ENCODE measurements around the gene NF1. TPM values are rescaled to one million over a fixed set of nuclear protein-coding genes. Genes with fewer than 3 reads are reported as not detected.

Gene NF1
- total RNA-seq, 1 donor from 2014 or later, result 33.2 TPM

GRCh38 chr17:31422443-31422842 is 327.7 kb downstream of the NF1 start:
- no peak for FAIRE-seq
- no peak for TF ChIP-seq CTCF (IDR thresholded peaks at IDR 0.05; ENCODE audit: insufficient read depth, low read length, severe bottlenecking)

GRCh38 chr17:31424944-31425281 is 330.1 kb downstream of the NF1 start:
- no peak overlapping the region for H3K4me3 ChIP-seq (ENCODE audit: low read depth, low read length)
- DNase-seq (ENCODE audit: low read depth), result no peak
- no peak for TF ChIP-seq CTCF (IDR thresholded peaks at IDR 0.05; ENCODE audit: insufficient read depth, low read length, severe bottlenecking)
- no peaks in the 10 kb centered on the region for H3K36me3 ChIP-seq (ENCODE audit: control insufficient read depth, insufficient read depth, low read length)
- H3K27me3 ChIP-seq (ENCODE audit: control insufficient read depth, insufficient read depth, low read length), result no peaks in the 10 kb centered on the region
- FAIRE-seq, result no peak

More at GRCh38 chr17:31422443-31422842, 327.7 kb downstream of the NF1 start:
- no peaks in the 10 kb centered on the region for H3K36me3 ChIP-seq (ENCODE audit: control insufficient read depth, insufficient read depth, low read length)
- DNase-seq (ENCODE audit: low read depth), result no peak
- H3K27me3 ChIP-seq (ENCODE audit: control insufficient read depth, insufficient read depth, low read length), result no peaks in the 10 kb centered on the region
- no peak overlapping the region for H3K4me3 ChIP-seq (ENCODE audit: low read depth, low read length)

DNA sequence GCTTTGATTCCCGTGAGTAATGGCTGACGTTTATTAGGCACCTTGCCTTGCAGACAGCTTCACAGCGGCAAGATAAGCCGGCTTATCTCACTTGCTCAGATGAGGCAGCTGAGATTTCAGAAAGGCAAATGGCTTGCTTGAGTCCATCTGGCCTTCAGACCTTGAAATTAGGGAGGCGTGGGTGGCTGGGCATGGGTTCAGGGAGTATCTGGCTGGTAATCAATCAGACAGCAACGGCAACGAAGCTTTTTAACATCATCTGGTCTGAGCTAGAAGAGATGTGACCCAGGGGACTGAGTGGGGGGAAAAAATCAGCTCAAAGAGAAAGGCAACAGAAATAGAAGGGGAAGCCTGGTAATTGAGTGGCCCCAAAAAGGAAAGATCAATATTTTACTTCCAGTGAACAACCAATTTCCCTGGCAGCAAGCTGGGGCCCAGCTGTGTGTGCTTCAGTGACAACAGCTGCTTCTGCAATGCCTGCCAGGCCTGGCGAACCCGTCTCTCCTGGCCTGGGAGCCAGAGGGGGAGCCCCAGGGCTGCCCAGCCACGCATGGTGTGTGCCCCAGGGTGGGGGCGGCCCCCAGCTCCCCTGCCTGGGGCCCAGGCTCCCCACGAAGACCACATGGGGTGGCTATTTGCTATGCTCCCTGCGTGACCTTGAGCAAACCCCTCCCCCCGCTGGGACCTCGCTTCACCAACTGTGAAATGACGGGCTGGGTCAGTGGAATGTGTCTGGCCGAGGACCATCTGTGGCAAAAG is 330.7 kb downstream of the NF1 start:
- FAIRE-seq, result peak; percentile 13
- no peak overlapping the region for H3K4me3 ChIP-seq (ENCODE audit: low read depth, low read length)
- no peaks in the 10 kb centered on the region for H3K36me3 ChIP-seq (ENCODE audit: control insufficient read depth, insufficient read depth, low read length)
- TF ChIP-seq CTCF (IDR thresholded peaks at IDR 0.05; ENCODE audit: insufficient read depth, low read length, severe bottlenecking), result no peak
- no peaks in the 10 kb centered on the region for H3K27me3 ChIP-seq (ENCODE audit: control insufficient read depth, insufficient read depth, low read length)
- DNase-seq (ENCODE audit: low read depth), result no peak

Other genes starting within 250 kb of the NF1 start
- 4.7 and 6.7 TPM in 2 replicates for gene TEFM, start 188.7 kb upstream of the NF1 start, total RNA-seq
- gene ADAP2, start 173.0 kb upstream of the NF1 start, total RNA-seq, result 3.4 and 19.6 TPM in 2 replicates
- 9.2 and 17.8 TPM in 2 replicates for gene RNF135, start 123.9 kb upstream of the NF1 start, total RNA-seq
- gene OMG, start 202.3 kb downstream of the NF1 start, total RNA-seq, result not detected in 2 replicates
- gene EVI2B, start 219.1 kb downstream of the NF1 start, total RNA-seq, result not detected in 2 replicates
- not detected in 2 replicates for gene EVI2A, start 226.6 kb downstream of the NF1 start, total RNA-seq

Measured in bronchial epithelial cell (primary cell).